ENCODE data around the gene COL18A1. TPM values are rescaled to one million over a fixed set of nuclear protein-coding genes. Genes with fewer than 3 reads are reported as not detected.

COL18A1 gene
- total RNA-seq, 2 donors from 2014 or later = 56.2 to 229 TPM

- Histone ChIP-seq H3K4me3 (no peak overlapping the region), H3K4me1 (replicated peaks) (no peaks in the 10 kb centered on the region), H3K27ac (peak overlapping the region in 1 of 2 donors; percentile 63), H3K27me3 (replicated peaks; ENCODE audit: insufficient read depth) (peaks cover 7% of the 10 kb centered on the region), H3K9me3 (no peaks in the 10 kb centered on the region), H3K36me3 (no peaks in the 10 kb centered on the region)
- intact Hi-C loops (cut with DNase I) = no loop called here
- no peak for DNase-seq (ENCODE audit: low spot score)
- TF ChIP-seq CTCF (IDR thresholded peaks at IDR 0.05) = no peak
- TF ChIP-seq POLR2A (IDR thresholded peaks at IDR 0.05) = no peak
- TF ChIP-seq POLR2AphosphoS5 (IDR thresholded peaks at IDR 0.05) = no peak
- WGBS = 98% methylated on average over 18 of the region's 18 CpGs
These were observed 23.6 kb downstream of the COL18A1 start for GRCh38 chr21:45428534-45428933.

- Histone ChIP-seq H3K27me3 (replicated peaks; ENCODE audit: insufficient read depth) (peaks cover 5% of the 10 kb centered on the region), H3K4me1 (replicated peaks) (no peaks in the 10 kb centered on the region), H3K9me3 (no peaks in the 10 kb centered on the region), H3K27ac (peak overlapping the region in 1 of 2 donors; percentile 74), H3K36me3 (no peaks in the 10 kb centered on the region), H3K4me3 (no peak overlapping the region)
- no peak for DNase-seq (ENCODE audit: low spot score)
- TF ChIP-seq POLR2AphosphoS5 (IDR thresholded peaks at IDR 0.05) (no peak), CTCF (IDR thresholded peaks at IDR 0.05) (no peak), POLR2A (IDR thresholded peaks at IDR 0.05) (no peak)
- 94% methylated on average over 28 of the region's 32 CpGs for WGBS
- intact Hi-C loops (cut with DNase I) = loop anchor here (5.0 to 10.0 kb wide), 2 partner anchors 287 to 475 kb away; no protein-coding TSS in a partner anchor
These were observed 24.5 kb downstream of the COL18A1 start for GRCh38 chr21:45429221-45430175.

- WGBS = 85% methylated on average over 32 of the region's 48 CpGs
- TF ChIP-seq CTCF (IDR thresholded peaks at IDR 0.05) = no peak
- TF ChIP-seq POLR2A (IDR thresholded peaks at IDR 0.05) = no peak
- no peak for TF ChIP-seq POLR2AphosphoS5 (IDR thresholded peaks at IDR 0.05)
- no peaks in the 10 kb centered on the region for H3K36me3 ChIP-seq
- H3K27ac ChIP-seq = peak overlapping the region in 1 of 2 donors; percentile 74
- DNase-seq (ENCODE audit: low spot score) = no peak
- intact Hi-C loops (cut with DNase I) = loop anchor here (5.0 to 10.0 kb wide), 2 partner anchors 289 to 476 kb away; no protein-coding TSS in a partner anchor
- no peaks in the 10 kb centered on the region for H3K9me3 ChIP-seq
- H3K4me3 ChIP-seq = no peak overlapping the region
- peaks cover 5% of the 10 kb centered on the region for H3K27me3 ChIP-seq (replicated peaks; ENCODE audit: insufficient read depth)
- no peaks in the 10 kb centered on the region for H3K4me1 ChIP-seq (replicated peaks)
These were observed 25.8 kb downstream of the COL18A1 start for GRCh38 chr21:45430521-45431501.

GRCh38 chr21:45431781-45432572 lies 27.0 kb downstream of the COL18A1 start:
- H3K36me3 ChIP-seq = no peaks in the 10 kb centered on the region
- WGBS = 76% methylated on average over 10 of the region's 17 CpGs
- DNase-seq (ENCODE audit: low spot score) = no peak
- peak overlapping the region; percentile 61 to 74 for H3K27ac ChIP-seq
- no peaks in the 10 kb centered on the region for H3K9me3 ChIP-seq
- intact Hi-C loops (cut with DNase I) = loop anchor here (5.0 to 10.0 kb wide), 2 partner anchors 290 to 477 kb away; no protein-coding TSS in a partner anchor
- no peak for TF ChIP-seq POLR2AphosphoS5 (IDR thresholded peaks at IDR 0.05)
- no peak for TF ChIP-seq CTCF (IDR thresholded peaks at IDR 0.05)
- TF ChIP-seq POLR2A (IDR thresholded peaks at IDR 0.05) = no peak
- no peak overlapping the region for H3K4me3 ChIP-seq
- H3K27me3 ChIP-seq (replicated peaks; ENCODE audit: insufficient read depth) = peaks cover 5% of the 10 kb centered on the region
- no peaks in the 10 kb centered on the region for H3K4me1 ChIP-seq (replicated peaks)
